Loucy (cell line): Measurements from ENCODE around the gene TMEM94.

Experiments used
- EZH2phosphoT487 ChIP-seq: fragments of 200-600 bp; IDR thresholded peaks from 2 replicates; pipeline ENCODE4 v1.6.1; 2018; ENCODE audit warnings: antibody characterized with exemption, mild to moderate bottlenecking, moderate library complexity, borderline replicate concordance
- TF ChIP-seq, protein P1 (sequence below): fragments of 200-600 bp; sonication (generic); conservative IDR thresholded peaks from 2 replicates; pipeline ENCODE4 v1.5.1; 2014; ENCODE audit warnings: mild to moderate bottlenecking, antibody characterized with exemption, low read length

DNA sequence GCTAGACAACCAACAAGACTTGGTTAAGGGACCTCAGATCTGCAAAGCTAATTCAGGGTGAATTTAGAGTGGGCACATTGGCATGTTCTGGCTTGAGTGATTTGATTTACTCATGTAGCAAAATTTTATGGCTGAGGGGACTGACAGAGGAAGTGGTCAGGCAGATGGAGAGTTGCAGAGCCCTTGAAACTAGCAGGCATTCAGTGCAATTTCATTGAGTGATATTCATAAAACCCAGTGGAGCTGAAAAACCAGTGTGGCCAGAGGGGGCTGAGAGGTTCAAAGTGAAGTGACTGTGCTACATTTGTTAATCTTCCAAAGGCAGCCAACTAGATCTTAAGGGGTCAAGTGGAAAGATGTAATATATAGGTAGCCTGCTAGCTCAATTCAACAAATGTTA is 2.2 kb upstream of the TMEM94 start:
- TF ChIP-seq, protein P1, sequence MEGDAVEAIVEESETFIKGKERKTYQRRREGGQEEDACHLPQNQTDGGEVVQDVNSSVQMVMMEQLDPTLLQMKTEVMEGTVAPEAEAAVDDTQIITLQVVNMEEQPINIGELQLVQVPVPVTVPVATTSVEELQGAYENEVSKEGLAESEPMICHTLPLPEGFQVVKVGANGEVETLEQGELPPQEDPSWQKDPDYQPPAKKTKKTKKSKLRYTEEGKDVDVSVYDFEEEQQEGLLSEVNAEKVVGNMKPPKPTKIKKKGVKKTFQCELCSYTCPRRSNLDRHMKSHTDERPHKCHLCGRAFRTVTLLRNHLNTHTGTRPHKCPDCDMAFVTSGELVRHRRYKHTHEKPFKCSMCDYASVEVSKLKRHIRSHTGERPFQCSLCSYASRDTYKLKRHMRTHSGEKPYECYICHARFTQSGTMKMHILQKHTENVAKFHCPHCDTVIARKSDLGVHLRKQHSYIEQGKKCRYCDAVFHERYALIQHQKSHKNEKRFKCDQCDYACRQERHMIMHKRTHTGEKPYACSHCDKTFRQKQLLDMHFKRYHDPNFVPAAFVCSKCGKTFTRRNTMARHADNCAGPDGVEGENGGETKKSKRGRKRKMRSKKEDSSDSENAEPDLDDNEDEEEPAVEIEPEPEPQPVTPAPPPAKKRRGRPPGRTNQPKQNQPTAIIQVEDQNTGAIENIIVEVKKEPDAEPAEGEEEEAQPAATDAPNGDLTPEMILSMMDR = no peak
- TF ChIP-seq EZH2phosphoT487 = 0 out of 2 replicates have a peak, but pooled peaks have one; percentile 15
